PC-3 (cell line): Measurements from ENCODE around the gene VAV3. TPM values are rescaled to one million over a fixed set of nuclear protein-coding genes. Genes with fewer than 3 reads are reported as not detected.

Experiments used
- ATAC-seq: fragments of 200-7000 bp; cut with Tn5 transposase; 2 replicates; pipeline ENCODE4 v1.9.1; 2020; ENCODE audit warnings: mild to moderate bottlenecking, moderate library complexity
- BruUV-seq: library from RNA; stranded (reverse); fragments of 400-500 nt; replicated peaks from 2 replicates; lab custom pipeline; 2021; lab: Mats Ljungman, UMichigan
- CTCF ChIA-PET: fragments of 300-600 bp; sonication (Branson Sonifier 250); formaldehyde crosslinking; loops from one replicate; lab custom pipeline; 2022; ENCODE audit warnings: antibody characterized with exemption; lab: Charles Lee
- POLR2A ChIA-PET: fragments of 300-600 bp; sonication (Branson Sonifier 250); formaldehyde crosslinking; loops from one replicate; lab custom pipeline; 2022; ENCODE audit warnings: antibody characterized with exemption; ENCODE audit not compliant: unreplicated experiment; lab: Charles Lee
- DNase-seq: peaks from one replicate; pipeline ENCODE4 v3.0.0-alpha.2; 2015
- H2AFZ ChIP-seq: fragments of 300-600 bp; sonication (generic); 2 replicates; pipeline ENCODE4 v1.6.0; 2016; ENCODE audit warnings: antibody characterized with exemption, low read length
- H3F3A ChIP-seq: fragments of 300-600 bp; sonication (generic); one replicate; pipeline ENCODE4 v1.6.0; 2017; ENCODE audit warnings: antibody characterized with exemption, low read length, control low read depth, mild to moderate bottlenecking; ENCODE audit not compliant: unreplicated experiment
- H3K27ac ChIP-seq: fragments of 300-600 bp; sonication (generic); 2 replicates; pipeline ENCODE4 v1.5.1; 2016; ENCODE audit warnings: mild to moderate bottlenecking, low read length
- H3K27me3 ChIP-seq: fragments of 300-600 bp; sonication (generic); 2 replicates; pipeline ENCODE4 v1.6.1; 2016; ENCODE audit warnings: low read length, mixed read lengths
- H3K36me3 ChIP-seq: fragments of 300-600 bp; sonication (generic); 2 replicates; pipeline ENCODE4 v1.6.1; 2016; ENCODE audit warnings: low read depth, mixed run types, low read length, mixed read lengths
- H3K4me1 ChIP-seq: fragments of 300-600 bp; sonication (generic); 2 replicates; pipeline ENCODE4 v1.5.1; 2016; ENCODE audit warnings: low read length; ENCODE audit not compliant: insufficient read depth
- H3K4me2 ChIP-seq: fragments of 300-600 bp; sonication (generic); 2 replicates; pipeline ENCODE4 v1.6.0; 2016; ENCODE audit warnings: low read length
- H3K4me3 ChIP-seq: fragments of 300-600 bp; sonication (generic); 2 replicates; pipeline ENCODE4 v1.5.1; 2016; ENCODE audit warnings: mild to moderate bottlenecking, low read length, mixed read lengths
- H3K79me2 ChIP-seq: fragments of 300-600 bp; sonication (generic); 2 replicates; pipeline ENCODE4 v1.6.1; 2017; ENCODE audit warnings: low read length, mixed read lengths
- H3K9ac ChIP-seq: fragments of 300-600 bp; sonication (generic); 2 replicates; pipeline ENCODE4 v1.6.0; 2016; ENCODE audit warnings: mild to moderate bottlenecking, low read length
- H3K9me2 ChIP-seq: fragments of 300-600 bp; sonication (generic); replicated peaks from 2 replicates; pipeline ENCODE4 v1.6.1; 2016; ENCODE audit warnings: mixed run types, low read length, mixed read lengths
- H3K9me3 ChIP-seq: fragments of 300-600 bp; sonication (generic); 2 replicates; pipeline ENCODE4 v1.6.1; 2016; ENCODE audit warnings: low read length, mixed read lengths
- H4K20me1 ChIP-seq: fragments of 300-600 bp; sonication (generic); 2 replicates; pipeline ENCODE4 v1.6.1; 2016; ENCODE audit warnings: low read length, mixed read lengths
- CTCF ChIP-seq: fragments of 300-600 bp; sonication (generic); conservative IDR thresholded peaks from 2 replicates; pipeline ENCODE4 v1.5.1; 2017; ENCODE audit warnings: antibody characterized with exemption, low read depth, mild to moderate bottlenecking, low read length
- EZH2 ChIP-seq: fragments of 300-600 bp; sonication (generic); IDR thresholded peaks from one replicate; pipeline ENCODE4 v1.6.1; 2017; ENCODE audit warnings: antibody characterized with exemption, mild to moderate bottlenecking, low read length; ENCODE audit not compliant: unreplicated experiment
- EZH2phosphoT487 ChIP-seq: fragments of 300-600 bp; sonication (generic); IDR thresholded peaks from 2 replicates; pipeline ENCODE4 v1.6.1; 2018; ENCODE audit warnings: mild to moderate bottlenecking, antibody characterized with exemption, low read length, borderline replicate concordance
- intact Hi-C: fragments of 100-400 bp; cut with micrococcal nuclease; formaldehyde crosslinking; loops from 2 replicates; pipeline ENCODE4 v1.9.0; 2023
- total RNA-seq: library from RNA; depleted of rRNA; stranded (reverse); fragments of >200 nt; gene quantifications from 2 replicates; pipeline ENCODE4 v1.2.3, GENCODE V29; 2014

Gene VAV3
- total RNA-seq, 1 experiment from 2014 or later = 0.73 TPM

DNA sequence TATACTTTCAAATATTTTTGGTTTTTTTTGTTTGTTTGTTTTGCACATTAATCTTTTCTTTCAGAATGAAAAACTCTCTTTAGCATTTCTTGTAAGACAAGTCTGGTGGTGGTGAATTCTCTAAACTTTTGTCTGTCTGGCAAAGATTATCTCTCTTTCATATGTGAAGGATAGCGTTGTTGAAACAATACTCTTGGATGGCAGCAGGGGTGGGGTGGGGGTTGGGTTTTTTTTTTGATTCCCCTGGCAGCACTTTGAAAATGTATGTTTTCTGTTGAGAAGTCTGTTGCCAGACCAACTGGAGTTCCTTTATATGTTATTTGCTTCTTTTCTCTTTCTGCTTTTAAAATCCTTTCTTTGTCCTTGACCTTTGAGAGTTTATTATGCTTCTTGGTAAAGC lies 160.2 kb downstream of the VAV3 start:
- H3F3A ChIP-seq = no peaks in the 10 kb centered on the region
- no peak for ATAC-seq
- BruUV-seq = no TSS peak
- H2AFZ ChIP-seq = no peak overlapping the region
- no peak overlapping the region for H3K4me2 ChIP-seq
- H3K9ac ChIP-seq = no peak overlapping the region
- H3K36me3 ChIP-seq = no peaks in the 10 kb centered on the region
- no peak for DNase-seq
- H3K4me3 ChIP-seq = no peak overlapping the region
- ChIA-PET CTCF (no interaction called here), POLR2A (no interaction called here)
- H3K9me3 ChIP-seq = no peaks in the 10 kb centered on the region
- H3K79me2 ChIP-seq = no peaks in the 10 kb centered on the region
- no peaks in the 10 kb centered on the region for H3K4me1 ChIP-seq
- H4K20me1 ChIP-seq = no peaks in the 10 kb centered on the region
- H3K27me3 ChIP-seq = peaks cover 8% of the 10 kb centered on the region; the same call in 1 of the 2 replicates
- intact Hi-C loops = no loop called here
- TF ChIP-seq EZH2phosphoT487 (no peak), EZH2 (no peak), CTCF (no peak)
- no peak overlapping the region for H3K27ac ChIP-seq
- no peaks in the 10 kb centered on the region for H3K9me2 ChIP-seq

DNA sequence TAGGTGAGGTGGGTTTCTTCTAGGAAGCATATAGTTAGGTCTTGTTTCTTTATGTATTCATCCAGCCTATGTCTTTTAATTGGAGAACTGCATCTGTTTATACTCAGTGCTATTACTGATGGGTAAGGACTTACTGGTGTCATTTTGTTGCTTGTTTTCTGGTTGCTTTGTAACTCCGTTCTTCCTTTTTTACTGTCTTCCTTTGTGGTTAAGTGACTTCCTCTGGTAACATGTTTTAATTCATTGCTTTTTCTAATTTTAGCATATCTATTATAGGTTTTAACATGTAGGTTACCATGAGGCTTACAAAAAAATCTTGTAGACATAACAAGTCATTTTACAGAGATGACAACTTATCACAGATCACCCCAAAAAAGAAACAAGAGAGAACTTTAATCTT lies 160.8 kb downstream of the VAV3 start:
- no peak for ATAC-seq
- H3K4me2 ChIP-seq = no peak overlapping the region

More for the DNA sequence above, 160.8 kb downstream of the VAV3 start:
- no peaks in the 10 kb centered on the region for H3K9me3 ChIP-seq
- ChIA-PET POLR2A (no interaction called here), CTCF (no interaction called here)
- H3F3A ChIP-seq = no peaks in the 10 kb centered on the region
- no peaks in the 10 kb centered on the region for H4K20me1 ChIP-seq
- H3K79me2 ChIP-seq = no peaks in the 10 kb centered on the region
- no peaks in the 10 kb centered on the region for H3K4me1 ChIP-seq
- intact Hi-C loops = no loop called here
- H3K27ac ChIP-seq = no peak overlapping the region
- no peaks in the 10 kb centered on the region for H3K36me3 ChIP-seq
- no peak overlapping the region for H2AFZ ChIP-seq
- no TSS peak for BruUV-seq
- no peaks in the 10 kb centered on the region for H3K9me2 ChIP-seq
- no peak overlapping the region for H3K9ac ChIP-seq
- H3K27me3 ChIP-seq = peaks cover 8% of the 10 kb centered on the region; the same call in 1 of the 2 replicates
- H3K4me3 ChIP-seq = no peak overlapping the region
- no peak for DNase-seq
- TF ChIP-seq EZH2phosphoT487 (no peak), EZH2 (no peak), CTCF (no peak)
